MM.1S (cell line): Measurements from ENCODE around the gene CAPZA2.
"Not testable (repeated sequence)": the region's sequence is repeated elsewhere in the genome, so short reads cannot be mapped to it uniquely, and the experiment has no call there.

Source experiments
- DNase-seq: peaks from one replicate; pipeline ENCODE4 v3.0.0-alpha.2; 2015
- H2AFZ ChIP-seq: fragments of 300-600 bp; sonication (generic); 2 replicates; pipeline ENCODE4 v1.6.0; 2016; ENCODE audit warnings: antibody characterized with exemption, low read length
- H3F3A ChIP-seq: fragments of 300-600 bp; sonication (generic); 2 replicates; pipeline ENCODE4 v1.6.1; 2016; ENCODE audit warnings: mild to moderate bottlenecking, antibody characterized with exemption, low read length, moderate library complexity, mixed read lengths; ENCODE audit not compliant: insufficient read depth
- H3K27ac ChIP-seq: fragments of 300-600 bp; sonication (generic); 2 replicates; pipeline ENCODE4 v1.5.1; 2016; ENCODE audit warnings: mild to moderate bottlenecking, low read length
- H3K27me3 ChIP-seq: fragments of 300-600 bp; sonication (generic); replicated peaks from 2 replicates; pipeline ENCODE4 v1.6.0; 2016; ENCODE audit warnings: low read length; ENCODE audit not compliant: insufficient read depth
- H3K36me3 ChIP-seq: fragments of 300-600 bp; sonication (generic); replicated peaks from 2 replicates; pipeline ENCODE4 v1.6.1; 2016; ENCODE audit warnings: mild to moderate bottlenecking, low read length, mixed read lengths; ENCODE audit not compliant: insufficient read depth
- H3K4me1 ChIP-seq: fragments of 300-600 bp; sonication (generic); 2 replicates; pipeline ENCODE4 v1.6.1; 2016; ENCODE audit warnings: low read length, mixed read lengths
- H3K4me2 ChIP-seq: fragments of 300-600 bp; sonication (generic); 2 replicates; pipeline ENCODE4 v1.6.0; 2016; ENCODE audit warnings: low read depth, low read length
- H3K4me3 ChIP-seq: fragments of 300-600 bp; sonication (generic); 2 replicates; pipeline ENCODE4 v1.5.1; 2016; ENCODE audit warnings: low read length, mixed read lengths
- H3K79me2 ChIP-seq: fragments of 300-600 bp; sonication (generic); 2 replicates; pipeline ENCODE4 v1.6.1; 2016; ENCODE audit warnings: mixed run types, low read length, mixed read lengths
- H3K9ac ChIP-seq: fragments of 300-600 bp; sonication (generic); 2 replicates; pipeline ENCODE4 v1.6.1; 2016; ENCODE audit warnings: low read length, mixed read lengths
- H3K9me2 ChIP-seq: fragments of 300-600 bp; sonication (generic); replicated peaks from 2 replicates; pipeline ENCODE4 v1.6.1; 2016; ENCODE audit warnings: mild to moderate bottlenecking, low read length, mixed read lengths; ENCODE audit not compliant: insufficient read depth
- H3K9me3 ChIP-seq: fragments of 300-600 bp; sonication (generic); replicated peaks from 2 replicates; pipeline ENCODE4 v1.6.1; 2016; ENCODE audit warnings: mild to moderate bottlenecking, low read length, mixed read lengths; ENCODE audit not compliant: insufficient read depth
- H4K20me1 ChIP-seq: fragments of 300-600 bp; sonication (generic); 2 replicates; pipeline ENCODE4 v1.6.1; 2016; ENCODE audit warnings: mild to moderate bottlenecking, low read length, moderate library complexity, mixed read lengths; ENCODE audit not compliant: insufficient read depth
- EZH2 ChIP-seq: fragments of 300-600 bp; sonication (generic); optimal IDR thresholded peaks from 2 replicates; pipeline ENCODE3; 2017; ENCODE audit warnings: low read depth, mild to moderate bottlenecking, antibody characterized with exemption, low read length, mixed read lengths
- EZH2phosphoT487 ChIP-seq: fragments of 300-600 bp; sonication (generic); IDR thresholded peaks from 2 replicates; pipeline ENCODE4 v1.6.1; 2018; ENCODE audit warnings: antibody characterized with exemption, low read length
- TF ChIP-seq, protein P1 (sequence below): fragments of 300-600 bp; sonication (generic); IDR thresholded peaks from 2 replicates; pipeline ENCODE4 v1.5.1; 2016; ENCODE audit warnings: antibody characterized with exemption, low read length, mixed read lengths

CAPZA2 gene

DNA sequence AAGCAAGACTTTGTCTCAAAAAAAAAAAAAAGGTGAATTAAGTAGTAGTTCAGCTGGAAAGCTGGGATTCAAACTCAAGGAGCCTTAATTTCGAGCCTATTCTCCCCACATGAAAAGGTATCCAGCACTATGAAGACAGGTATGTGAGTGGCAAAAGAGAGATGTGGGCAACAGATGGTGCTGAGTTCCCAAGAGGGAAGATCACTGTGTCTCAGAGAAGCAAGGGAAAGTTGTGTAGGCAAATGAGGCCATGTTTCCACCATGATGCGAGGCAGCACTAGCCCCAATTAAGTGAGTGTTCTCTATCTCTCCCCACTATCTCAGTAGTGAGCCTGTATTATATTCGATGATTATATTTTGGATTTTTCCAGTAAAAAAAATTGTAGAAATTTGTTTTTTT, 71.1 kb downstream of the CAPZA2 start:
- Histone ChIP-seq H3K4me3 (no peak overlapping the region), H3K27me3 (no peaks in the 10 kb centered on the region), H3K27ac (no peak overlapping the region), H2AFZ (no peak overlapping the region), H4K20me1 (no peaks in the 10 kb centered on the region), H3K9me2 (no peaks in the 10 kb centered on the region), H3K9ac (no peak overlapping the region), H3K36me3 (no peaks in the 10 kb centered on the region), H3K79me2 (no peaks in the 10 kb centered on the region), H3K4me2 (no peak overlapping the region), H3K9me3 (no peaks in the 10 kb centered on the region), H3K4me1 (0 out of 2 replicates have a peak, but pooled peaks cover 3% of the 10 kb centered on the region), H3F3A (no peaks in the 10 kb centered on the region)
- DNase-seq, result no peak
- TF ChIP-seq, protein P1, sequence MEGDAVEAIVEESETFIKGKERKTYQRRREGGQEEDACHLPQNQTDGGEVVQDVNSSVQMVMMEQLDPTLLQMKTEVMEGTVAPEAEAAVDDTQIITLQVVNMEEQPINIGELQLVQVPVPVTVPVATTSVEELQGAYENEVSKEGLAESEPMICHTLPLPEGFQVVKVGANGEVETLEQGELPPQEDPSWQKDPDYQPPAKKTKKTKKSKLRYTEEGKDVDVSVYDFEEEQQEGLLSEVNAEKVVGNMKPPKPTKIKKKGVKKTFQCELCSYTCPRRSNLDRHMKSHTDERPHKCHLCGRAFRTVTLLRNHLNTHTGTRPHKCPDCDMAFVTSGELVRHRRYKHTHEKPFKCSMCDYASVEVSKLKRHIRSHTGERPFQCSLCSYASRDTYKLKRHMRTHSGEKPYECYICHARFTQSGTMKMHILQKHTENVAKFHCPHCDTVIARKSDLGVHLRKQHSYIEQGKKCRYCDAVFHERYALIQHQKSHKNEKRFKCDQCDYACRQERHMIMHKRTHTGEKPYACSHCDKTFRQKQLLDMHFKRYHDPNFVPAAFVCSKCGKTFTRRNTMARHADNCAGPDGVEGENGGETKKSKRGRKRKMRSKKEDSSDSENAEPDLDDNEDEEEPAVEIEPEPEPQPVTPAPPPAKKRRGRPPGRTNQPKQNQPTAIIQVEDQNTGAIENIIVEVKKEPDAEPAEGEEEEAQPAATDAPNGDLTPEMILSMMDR, result no peak
- TF ChIP-seq EZH2 (no peak), EZH2phosphoT487 (no peak)

DNA sequence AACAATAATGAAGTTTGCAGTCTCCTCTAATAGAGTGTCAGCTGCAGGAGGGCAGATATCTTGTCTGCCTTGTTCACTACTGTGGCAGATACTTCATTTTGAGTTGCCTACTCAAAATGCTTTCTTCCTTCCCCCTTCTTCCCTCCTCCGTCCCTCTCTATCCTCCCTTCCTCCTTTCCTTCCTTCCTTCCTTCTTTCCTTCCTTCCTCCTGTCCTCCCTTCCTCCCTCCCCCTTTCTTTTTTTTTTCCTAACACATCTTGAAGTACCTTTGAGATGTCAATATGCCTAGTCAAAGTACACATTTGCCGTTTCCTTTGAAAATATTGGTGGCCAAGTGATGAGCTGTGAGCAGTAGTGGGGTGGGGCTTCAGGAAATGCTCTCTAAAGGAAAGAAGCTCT, 72.2 kb downstream of the CAPZA2 start:
- H4K20me1 ChIP-seq, result no peaks in the 10 kb centered on the region
- no peaks in the 10 kb centered on the region for H3K9me2 ChIP-seq
- no peaks in the 10 kb centered on the region for H3F3A ChIP-seq
- H3K9ac ChIP-seq, result no peak overlapping the region
- no peaks in the 10 kb centered on the region for H3K9me3 ChIP-seq
- TF ChIP-seq, protein P1, result no peak
- TF ChIP-seq EZH2 (no peak), EZH2phosphoT487 (no peak)
- no peak overlapping the region for H3K27ac ChIP-seq
- no peak for DNase-seq
- H3K27me3 ChIP-seq, result no peaks in the 10 kb centered on the region
- no peaks in the 10 kb centered on the region for H3K36me3 ChIP-seq
- no peaks in the 10 kb centered on the region for H3K79me2 ChIP-seq
- H3K4me2 ChIP-seq, result no peak overlapping the region
- H2AFZ ChIP-seq, result no peak overlapping the region
- 0 out of 2 replicates have a peak, but pooled peaks cover 3% of the 10 kb centered on the region for H3K4me1 ChIP-seq
- H3K4me3 ChIP-seq, result no peak overlapping the region

DNA sequence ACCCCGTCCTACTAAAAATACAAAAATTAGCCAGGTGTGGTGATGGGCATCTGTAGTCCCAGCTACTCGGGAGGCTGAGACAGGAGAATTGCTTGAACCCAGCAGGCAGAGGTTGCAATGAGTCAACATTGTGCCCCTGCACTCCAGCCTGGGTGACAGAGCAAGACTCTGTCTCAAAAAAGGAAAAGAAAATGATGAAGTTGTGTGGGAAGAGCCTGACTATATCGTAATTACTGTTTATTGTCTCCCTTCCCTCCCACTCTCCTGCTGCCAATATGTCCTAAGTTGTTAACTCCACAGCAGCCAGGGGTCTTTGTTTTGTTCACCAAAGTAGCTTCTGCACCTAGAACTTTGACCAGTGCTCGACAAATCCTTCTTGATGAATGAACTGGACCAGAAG, 74.5 kb downstream of the CAPZA2 start:
- H3K4me2 ChIP-seq, H3K79me2 ChIP-seq, H2AFZ ChIP-seq: not testable (repeated sequence)

DNA sequence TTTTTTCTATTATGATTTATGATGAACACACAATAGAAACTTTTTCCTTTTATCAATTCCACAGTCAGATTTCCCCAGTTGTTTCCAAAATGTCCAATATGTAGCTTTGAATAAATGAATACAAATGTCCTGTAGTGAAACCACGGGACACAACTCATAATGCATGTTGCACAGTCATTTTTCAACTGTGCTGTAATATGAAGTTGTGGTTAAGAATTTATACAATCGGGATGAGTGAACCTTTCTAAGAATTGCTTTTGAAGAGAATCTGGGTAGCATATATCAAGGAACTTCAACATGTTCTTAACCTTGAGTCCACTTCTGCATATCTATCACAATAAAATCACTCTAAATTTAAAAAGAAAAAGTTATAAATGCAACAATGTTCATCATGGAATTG, 76.3 kb downstream of the CAPZA2 start:
- no peak for DNase-seq
- Histone ChIP-seq H3K4me2 (no peak overlapping the region), H4K20me1 (no peaks in the 10 kb centered on the region), H3F3A (no peaks in the 10 kb centered on the region), H3K36me3 (no peaks in the 10 kb centered on the region), H3K27me3 (no peaks in the 10 kb centered on the region), H3K4me3 (no peak overlapping the region), H3K4me1 (no peaks in the 10 kb centered on the region), H3K27ac (no peak overlapping the region), H3K9ac (no peak overlapping the region), H3K9me3 (no peaks in the 10 kb centered on the region), H3K79me2 (no peaks in the 10 kb centered on the region), H2AFZ (no peak overlapping the region), H3K9me2 (no peaks in the 10 kb centered on the region)
- no peak for TF ChIP-seq EZH2
- TF ChIP-seq, protein P1, result no peak
- TF ChIP-seq EZH2phosphoT487, result no peak

More for the DNA sequence above, 74.5 kb downstream of the CAPZA2 start:
- H3F3A ChIP-seq, H3K9me2 ChIP-seq, H3K4me3 ChIP-seq, H3K9ac ChIP-seq, H4K20me1 ChIP-seq, H3K27me3 ChIP-seq, H3K9me3 ChIP-seq, H3K27ac ChIP-seq, H3K36me3 ChIP-seq, DNase-seq, H3K4me1 ChIP-seq: not testable (repeated sequence)
